ENCODE data around the gene ATP5MG. TPM values are rescaled to one million over a fixed set of nuclear protein-coding genes. Genes with fewer than 3 reads are reported as not detected.
A peak's percentile ranks its signal among the peaks of the same experiment; 100 is the strongest.

The ATP5MG gene
- total and polyA plus RNA-seq, 10 of the 15 experiments (the other 5 are each of a cell fraction or from before 2014, with no cell fraction given) = 211 to 2,276 (median 633) TPM

DNA sequence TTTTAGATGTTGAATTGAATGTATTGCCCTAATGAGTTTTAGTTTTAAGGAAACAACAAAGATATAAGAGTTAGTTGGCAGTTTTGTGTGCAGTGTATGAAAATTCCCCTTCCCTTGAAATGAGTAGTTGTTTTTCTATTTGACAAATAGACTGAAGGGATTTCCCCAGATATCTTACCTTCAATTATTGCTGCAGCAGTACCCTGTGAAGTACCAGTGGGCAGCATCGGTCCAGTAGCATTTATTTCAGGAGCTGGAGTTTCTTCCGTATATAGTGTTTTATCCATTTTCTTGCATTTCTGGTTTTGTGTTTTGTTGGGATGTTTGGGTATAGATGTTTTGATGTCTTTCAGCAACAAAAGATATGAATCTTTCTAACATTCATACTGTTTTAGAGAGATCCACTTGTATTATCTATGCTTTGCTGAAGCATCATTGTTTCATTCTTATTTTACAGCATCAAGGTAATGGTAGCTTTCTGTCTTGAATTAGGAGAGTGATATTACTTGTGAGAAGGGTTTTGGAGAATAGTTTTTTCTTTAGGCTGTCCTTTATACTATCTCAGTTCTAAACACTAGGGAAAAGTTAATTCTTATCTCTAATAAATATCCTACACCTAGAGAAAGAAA, 42.3 kb downstream of the ATP5MG start (continued):
- TF ChIP-seq CHD4 (IDR thresholded peaks at IDR 0.05) (no peak), BMI1 (IDR thresholded peaks at IDR 0.05; ENCODE audit: borderline replicate concordance) (peak; percentile 55; the same call in 1 of the 2 replicates), SP1 (IDR thresholded peaks at IDR 0.05; ENCODE audit: low read depth, low read length) (no peak), ZNF207 (IDR thresholded peaks at IDR 0.05; ENCODE audit: borderline replicate concordance) (no peak), BHLHE40 (IDR thresholded peaks at IDR 0.05; ENCODE audit: borderline replicate concordance in 1 of 2, low read depth in 2 of 2, low read length in 1 of 2) (no peak), FOXM1 (IDR thresholded peaks at IDR 0.05; ENCODE audit: low read depth, low read length) (peak; percentile 84; the same call in 1 of the 2 replicates), CBX3 (IDR thresholded peaks at IDR 0.05; ENCODE audit: borderline replicate concordance, low read depth) (no peak), MYB (IDR thresholded peaks at IDR 0.05; ENCODE audit: borderline replicate concordance, low read depth, low read length) (no peak), STAT3 (IDR thresholded peaks at IDR 0.05; ENCODE audit: low read depth, low read length) (no peak), RCOR1 (conservative IDR thresholded peaks at IDR 0.05; ENCODE audit: low read depth, low read length) (no peak), NFYA (IDR thresholded peaks at IDR 0.05; ENCODE audit: borderline replicate concordance, low read depth, low read length) (no peak), TARDBP (IDR thresholded peaks at IDR 0.05; ENCODE audit: borderline replicate concordance) (no peak)
- TF ChIP-seq, protein P1, sequence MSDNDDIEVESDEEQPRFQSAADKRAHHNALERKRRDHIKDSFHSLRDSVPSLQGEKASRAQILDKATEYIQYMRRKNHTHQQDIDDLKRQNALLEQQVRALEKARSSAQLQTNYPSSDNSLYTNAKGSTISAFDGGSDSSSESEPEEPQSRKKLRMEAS (IDR thresholded peaks at IDR 0.05; ENCODE audit: low read depth, low read length) = no peak
- TF ChIP-seq, protein P2, sequence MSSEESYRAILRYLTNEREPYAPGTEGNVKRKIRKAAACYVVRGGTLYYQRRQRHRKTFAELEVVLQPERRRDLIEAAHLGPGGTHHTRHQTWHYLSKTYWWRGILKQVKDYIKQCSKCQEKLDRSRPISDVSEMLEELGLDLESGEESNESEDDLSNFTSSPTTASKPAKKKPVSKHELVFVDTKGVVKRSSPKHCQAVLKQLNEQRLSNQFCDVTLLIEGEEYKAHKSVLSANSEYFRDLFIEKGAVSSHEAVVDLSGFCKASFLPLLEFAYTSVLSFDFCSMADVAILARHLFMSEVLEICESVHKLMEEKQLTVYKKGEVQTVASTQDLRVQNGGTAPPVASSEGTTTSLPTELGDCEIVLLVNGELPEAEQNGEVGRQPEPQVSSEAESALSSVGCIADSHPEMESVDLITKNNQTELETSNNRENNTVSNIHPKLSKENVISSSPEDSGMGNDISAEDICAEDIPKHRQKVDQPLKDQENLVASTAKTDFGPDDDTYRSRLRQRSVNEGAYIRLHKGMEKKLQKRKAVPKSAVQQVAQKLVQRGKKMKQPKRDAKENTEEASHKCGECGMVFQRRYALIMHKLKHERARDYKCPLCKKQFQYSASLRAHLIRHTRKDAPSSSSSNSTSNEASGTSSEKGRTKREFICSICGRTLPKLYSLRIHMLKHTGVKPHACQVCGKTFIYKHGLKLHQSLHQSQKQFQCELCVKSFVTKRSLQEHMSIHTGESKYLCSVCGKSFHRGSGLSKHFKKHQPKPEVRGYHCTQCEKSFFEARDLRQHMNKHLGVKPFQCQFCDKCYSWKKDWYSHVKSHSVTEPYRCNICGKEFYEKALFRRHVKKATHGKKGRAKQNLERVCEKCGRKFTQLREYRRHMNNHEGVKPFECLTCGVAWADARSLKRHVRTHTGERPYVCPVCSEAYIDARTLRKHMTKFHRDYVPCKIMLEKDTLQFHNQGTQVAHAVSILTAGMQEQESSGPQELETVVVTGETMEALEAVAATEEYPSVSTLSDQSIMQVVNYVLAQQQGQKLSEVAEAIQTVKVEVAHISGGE (CRISPR knock-in tag; IDR thresholded peaks at IDR 0.05) = no peak
- TF ChIP-seq, protein P3, sequence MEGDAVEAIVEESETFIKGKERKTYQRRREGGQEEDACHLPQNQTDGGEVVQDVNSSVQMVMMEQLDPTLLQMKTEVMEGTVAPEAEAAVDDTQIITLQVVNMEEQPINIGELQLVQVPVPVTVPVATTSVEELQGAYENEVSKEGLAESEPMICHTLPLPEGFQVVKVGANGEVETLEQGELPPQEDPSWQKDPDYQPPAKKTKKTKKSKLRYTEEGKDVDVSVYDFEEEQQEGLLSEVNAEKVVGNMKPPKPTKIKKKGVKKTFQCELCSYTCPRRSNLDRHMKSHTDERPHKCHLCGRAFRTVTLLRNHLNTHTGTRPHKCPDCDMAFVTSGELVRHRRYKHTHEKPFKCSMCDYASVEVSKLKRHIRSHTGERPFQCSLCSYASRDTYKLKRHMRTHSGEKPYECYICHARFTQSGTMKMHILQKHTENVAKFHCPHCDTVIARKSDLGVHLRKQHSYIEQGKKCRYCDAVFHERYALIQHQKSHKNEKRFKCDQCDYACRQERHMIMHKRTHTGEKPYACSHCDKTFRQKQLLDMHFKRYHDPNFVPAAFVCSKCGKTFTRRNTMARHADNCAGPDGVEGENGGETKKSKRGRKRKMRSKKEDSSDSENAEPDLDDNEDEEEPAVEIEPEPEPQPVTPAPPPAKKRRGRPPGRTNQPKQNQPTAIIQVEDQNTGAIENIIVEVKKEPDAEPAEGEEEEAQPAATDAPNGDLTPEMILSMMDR (IDR thresholded peaks at IDR 0.05 in 2 of 3, conservative IDR thresholded peaks at IDR 0.05 in 1 of 3; ENCODE audit: control insufficient read depth in 2 of 3, extremely low read depth in 1 of 3, insufficient read depth in 1 of 3, low read depth in 3 of 3, low read length in 3 of 3) = no peak; a peak in 1 of 6 replicates
- TF ChIP-seq, protein P4, sequence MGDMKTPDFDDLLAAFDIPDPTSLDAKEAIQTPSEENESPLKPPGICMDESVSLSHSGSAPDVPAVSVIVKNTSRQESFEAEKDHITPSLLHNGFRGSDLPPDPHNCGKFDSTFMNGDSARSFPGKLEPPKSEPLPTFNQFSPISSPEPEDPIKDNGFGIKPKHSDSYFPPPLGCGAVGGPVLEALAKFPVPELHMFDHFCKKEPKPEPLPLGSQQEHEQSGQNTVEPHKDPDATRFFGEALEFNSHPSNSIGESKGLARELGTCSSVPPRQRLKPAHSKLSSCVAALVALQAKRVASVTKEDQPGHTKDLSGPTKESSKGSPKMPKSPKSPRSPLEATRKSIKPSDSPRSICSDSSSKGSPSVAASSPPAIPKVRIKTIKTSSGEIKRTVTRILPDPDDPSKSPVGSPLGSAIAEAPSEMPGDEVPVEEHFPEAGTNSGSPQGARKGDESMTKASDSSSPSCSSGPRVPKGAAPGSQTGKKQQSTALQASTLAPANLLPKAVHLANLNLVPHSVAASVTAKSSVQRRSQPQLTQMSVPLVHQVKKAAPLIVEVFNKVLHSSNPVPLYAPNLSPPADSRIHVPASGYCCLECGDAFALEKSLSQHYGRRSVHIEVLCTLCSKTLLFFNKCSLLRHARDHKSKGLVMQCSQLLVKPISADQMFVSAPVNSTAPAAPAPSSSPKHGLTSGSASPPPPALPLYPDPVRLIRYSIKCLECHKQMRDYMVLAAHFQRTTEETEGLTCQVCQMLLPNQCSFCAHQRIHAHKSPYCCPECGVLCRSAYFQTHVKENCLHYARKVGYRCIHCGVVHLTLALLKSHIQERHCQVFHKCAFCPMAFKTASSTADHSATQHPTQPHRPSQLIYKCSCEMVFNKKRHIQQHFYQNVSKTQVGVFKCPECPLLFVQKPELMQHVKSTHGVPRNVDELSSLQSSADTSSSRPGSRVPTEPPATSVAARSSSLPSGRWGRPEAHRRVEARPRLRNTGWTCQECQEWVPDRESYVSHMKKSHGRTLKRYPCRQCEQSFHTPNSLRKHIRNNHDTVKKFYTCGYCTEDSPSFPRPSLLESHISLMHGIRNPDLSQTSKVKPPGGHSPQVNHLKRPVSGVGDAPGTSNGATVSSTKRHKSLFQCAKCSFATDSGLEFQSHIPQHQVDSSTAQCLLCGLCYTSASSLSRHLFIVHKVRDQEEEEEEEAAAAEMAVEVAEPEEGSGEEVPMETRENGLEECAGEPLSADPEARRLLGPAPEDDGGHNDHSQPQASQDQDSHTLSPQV (IDR thresholded peaks at IDR 0.05) = no peak
- TF ChIP-seq, protein P5, sequence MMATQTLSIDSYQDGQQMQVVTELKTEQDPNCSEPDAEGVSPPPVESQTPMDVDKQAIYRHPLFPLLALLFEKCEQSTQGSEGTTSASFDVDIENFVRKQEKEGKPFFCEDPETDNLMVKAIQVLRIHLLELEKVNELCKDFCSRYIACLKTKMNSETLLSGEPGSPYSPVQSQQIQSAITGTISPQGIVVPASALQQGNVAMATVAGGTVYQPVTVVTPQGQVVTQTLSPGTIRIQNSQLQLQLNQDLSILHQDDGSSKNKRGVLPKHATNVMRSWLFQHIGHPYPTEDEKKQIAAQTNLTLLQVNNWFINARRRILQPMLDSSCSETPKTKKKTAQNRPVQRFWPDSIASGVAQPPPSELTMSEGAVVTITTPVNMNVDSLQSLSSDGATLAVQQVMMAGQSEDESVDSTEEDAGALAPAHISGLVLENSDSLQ (IDR thresholded peaks at IDR 0.05) = no peak

All from GM12878 (cell line).